Activated effector memory CD4-positive, alpha-beta T cell treated with anti-CD3 and anti-CD28 coated beads, Interleukin-2, amount 50 U/mL, for 16 hours (primary cell): ENCODE data around the gene TRIM72.
"Not testable (repeated sequence)": the region's sequence is repeated elsewhere in the genome, so short reads cannot be mapped to it uniquely, and the experiment has no call there.

Source experiments
- DNase-seq: peaks from one replicate; pipeline ENCODE4 v3.0.0-alpha.2; 2020

Gene TRIM72

DNA sequence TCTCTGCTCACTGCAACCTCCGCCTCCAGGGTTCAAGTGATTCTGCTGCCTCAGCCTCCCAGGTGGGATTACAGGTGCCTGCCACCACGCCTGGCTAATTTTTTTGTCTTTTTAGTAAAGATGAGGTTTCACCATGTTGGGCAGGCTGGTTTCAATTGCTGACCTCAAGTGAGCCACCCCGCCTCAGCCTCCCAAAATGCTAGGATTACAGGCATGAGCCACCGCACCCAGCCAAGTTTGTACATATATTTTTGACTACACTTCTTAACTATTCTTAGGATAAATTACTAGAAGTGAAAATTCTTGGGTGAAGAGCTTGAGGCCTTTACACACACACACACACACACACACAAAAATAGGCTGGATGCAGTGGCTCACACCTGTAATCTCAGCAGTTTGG lies 44.4 kb downstream of the TRIM72 start:
- no peak for DNase-seq

DNA sequence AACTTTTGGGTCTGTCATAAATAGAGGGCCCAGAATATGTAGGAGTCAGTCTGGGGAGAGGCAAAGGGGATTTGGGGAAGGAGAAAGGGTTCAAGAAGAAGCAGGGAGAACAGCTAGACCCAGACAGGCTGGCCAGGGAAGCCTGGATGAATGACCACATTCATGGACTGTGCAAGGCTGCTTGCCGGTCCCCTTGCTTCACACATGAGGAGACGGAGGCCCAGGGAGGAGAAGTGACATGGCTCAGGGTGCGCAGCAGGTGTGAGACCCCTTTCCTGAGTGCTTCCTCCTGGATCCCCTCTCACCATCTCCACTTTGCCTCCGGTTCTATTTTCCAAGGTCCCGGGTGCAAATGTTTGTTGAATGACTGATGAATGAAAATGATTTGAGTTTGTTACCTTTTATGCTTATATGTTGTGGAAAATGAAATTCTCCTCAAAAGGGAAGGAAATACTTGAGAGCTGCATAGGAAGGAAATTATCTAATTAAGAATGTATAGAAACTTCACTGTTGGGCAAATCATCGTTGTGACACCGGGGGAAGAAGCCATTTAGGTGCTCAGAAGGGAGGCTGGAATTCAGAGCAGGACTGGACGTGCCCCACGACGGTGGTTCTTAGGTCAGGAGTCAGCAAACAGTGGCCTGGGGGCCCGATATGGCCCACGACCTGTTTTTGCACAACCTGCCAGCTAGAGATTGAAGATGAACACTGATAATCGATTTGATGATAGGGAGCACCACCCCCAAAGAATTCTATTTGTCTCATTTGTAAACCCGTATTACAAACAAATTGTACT lies 46.4 kb downstream of the TRIM72 start:
- no peak for DNase-seq

DNA sequence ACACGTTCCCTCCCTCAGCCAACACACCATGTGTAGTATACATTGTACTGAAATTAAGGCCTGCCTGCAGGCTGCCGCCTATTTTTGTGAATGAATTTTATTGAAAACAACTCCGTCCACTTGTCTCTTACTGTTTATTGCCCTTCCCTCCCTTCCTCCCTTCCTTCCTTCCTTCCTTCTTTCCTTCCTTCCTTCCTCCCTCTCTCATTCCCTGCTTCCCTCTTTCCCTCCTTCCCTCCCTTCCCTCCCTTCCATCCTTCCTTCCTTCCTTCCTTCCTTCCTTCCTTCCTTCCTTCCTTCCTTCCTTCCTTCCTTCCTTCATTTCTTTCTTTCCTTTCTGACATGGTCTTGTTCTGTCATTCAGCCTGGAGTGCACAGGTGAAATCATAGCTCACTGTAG lies 48.2 kb downstream of the TRIM72 start:
- no peak for DNase-seq

DNA sequence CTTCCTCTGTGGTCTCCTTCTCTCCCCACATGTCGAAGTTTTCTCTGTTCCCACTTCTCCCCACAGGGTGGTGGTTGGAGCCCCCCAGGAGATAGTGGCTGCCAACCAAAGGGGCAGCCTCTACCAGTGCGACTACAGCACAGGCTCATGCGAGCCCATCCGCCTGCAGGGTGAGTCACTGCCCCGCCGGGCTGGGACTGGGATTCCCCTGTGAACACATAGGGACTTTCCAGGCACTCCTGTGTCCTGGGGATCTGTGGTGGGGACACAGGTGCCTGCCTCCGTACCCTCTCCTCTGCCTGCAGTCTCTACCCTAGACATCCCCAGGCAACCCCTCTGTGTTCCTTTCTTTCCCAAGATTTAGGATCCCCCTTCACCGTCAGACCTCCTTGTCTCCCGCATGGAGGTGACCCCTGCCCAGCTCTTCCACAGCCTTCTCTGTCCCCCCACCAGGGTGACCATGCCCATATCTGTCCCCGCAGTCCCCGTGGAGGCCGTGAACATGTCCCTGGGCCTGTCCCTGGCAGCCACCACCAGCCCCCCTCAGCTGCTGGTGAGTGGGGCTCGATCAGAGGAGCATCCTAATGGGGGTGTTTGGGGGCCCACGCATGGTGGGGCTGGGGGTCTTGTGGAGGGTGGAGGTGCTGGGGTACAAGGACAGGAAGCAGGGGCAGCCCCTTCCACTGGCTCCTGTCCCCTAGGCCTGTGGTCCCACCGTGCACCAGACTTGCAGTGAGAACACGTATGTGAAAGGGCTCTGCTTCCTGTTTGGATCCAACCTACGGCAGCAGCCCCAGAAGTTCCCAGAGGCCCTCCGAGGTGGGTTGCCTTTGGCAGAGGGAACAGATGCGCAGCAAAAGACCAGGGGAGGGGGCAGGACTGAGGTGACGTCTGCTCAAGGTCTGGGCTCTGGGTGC lies 51.7 kb downstream of the TRIM72 start:
- DNase-seq, result peak; percentile 90

DNA sequence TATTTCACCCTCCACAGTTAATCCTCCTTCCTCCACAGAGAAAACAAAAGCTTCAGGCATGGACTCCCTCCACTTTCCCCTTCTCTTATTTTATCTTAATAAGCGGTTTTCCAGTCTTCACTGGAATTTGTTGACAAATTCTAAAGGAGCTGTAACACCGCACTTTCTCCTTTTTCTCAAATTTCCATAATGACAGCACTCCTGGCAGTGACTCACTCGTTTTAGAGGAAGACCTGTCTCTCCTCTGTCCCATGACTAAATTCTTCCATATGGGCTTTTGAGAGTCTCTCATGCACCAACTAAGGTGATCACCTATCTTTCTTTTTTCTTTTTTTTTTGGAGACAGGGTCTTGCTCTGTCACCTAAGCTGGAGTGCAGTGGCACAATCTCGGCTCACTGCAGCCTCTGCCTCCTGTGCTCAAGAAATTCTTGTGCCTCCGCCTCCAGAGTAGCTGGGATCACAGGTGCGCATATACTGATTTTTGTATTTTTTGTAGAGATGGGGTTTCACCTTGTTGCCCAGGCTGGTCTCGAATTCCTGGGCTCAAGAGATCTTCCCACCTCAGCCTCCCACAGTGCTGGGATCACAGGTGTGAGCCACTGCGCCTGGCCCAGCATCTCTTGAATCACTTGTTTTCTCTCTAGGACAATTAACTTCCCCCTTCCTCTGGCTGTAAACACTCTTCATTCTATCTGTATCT lies 53.6 kb downstream of the TRIM72 start:
- DNase-seq, result no peak

DNA sequence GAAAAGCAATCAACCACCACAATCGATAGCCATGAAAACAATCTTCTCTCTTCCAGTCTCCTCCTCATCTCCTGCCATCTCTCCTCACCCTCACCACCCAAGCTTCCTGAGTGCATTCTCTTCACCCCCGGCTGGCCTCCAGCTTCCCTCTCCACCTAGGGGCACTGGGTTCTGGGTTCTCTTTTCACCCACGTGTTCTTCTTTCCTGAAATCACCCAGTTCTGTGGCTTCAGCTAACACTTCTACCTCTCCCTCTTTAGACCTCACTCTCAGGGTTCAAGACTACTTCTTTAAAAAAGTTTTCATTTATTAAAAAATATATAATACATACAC lies 54.1 kb downstream of the TRIM72 start:
- DNase-seq, result no peak

DNA sequence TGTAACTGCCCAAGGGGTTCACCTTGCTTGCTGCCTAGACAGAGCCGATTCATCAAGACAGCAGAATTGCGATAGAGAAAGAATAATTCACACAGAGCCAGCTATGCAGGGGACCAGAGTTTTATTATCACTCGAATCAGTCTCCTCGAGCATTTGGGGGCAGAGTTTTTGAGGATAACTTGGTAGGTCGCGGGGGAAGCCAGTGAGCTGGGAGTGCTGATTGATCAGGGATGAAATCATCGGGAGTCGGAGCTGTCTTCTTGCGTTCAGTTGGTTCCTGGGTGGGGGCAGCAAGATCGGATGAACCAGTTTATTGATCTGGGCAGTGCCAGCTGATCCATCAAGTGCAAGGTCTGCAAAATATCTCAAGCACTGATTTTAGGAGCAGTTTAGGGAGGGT lies 55.0 kb downstream of the TRIM72 start:
- DNase-seq, result no peak

DNA sequence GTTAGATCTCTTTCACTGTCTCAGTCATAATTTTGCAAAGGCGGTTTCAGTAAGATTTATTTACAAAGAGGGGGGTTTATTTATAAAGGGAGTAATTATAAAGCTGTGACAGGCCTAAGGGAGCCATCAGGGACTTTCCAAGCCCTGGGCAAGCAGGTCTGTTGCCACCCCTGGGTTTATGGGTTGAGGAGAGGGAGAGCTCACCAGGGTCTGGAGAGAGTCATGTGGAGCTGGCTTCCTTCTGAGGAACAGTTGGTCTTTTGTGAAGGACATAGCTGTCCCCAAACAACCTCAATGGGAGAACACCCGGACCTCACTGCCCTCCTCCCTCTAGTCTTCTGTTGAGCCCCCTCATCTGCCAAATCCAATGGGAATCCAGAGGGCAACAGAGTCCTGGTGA lies 55.6 kb downstream of the TRIM72 start:
- DNase-seq, result no peak

DNA sequence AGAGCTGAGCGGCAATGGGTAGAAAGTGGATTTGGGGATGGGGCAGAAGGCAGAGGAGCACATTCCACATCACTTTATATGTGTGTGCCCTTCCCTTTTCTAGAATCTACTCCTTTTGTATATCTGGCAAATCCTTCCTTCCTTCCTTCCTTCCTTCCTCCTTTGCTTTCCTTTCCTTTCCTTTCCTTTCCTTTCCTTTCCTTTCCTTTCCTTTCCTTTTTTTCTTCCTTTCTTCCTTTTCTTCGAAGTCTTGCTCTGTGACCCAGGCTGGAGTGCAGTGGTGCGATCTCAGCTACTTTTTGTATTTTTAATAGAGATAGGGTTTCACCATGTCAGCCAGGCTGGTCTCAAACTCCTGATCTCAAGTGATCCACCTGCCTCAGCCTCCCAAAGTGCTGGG lies 56.1 kb downstream of the TRIM72 start:
- DNase-seq, result not testable (repeated sequence)

DNA sequence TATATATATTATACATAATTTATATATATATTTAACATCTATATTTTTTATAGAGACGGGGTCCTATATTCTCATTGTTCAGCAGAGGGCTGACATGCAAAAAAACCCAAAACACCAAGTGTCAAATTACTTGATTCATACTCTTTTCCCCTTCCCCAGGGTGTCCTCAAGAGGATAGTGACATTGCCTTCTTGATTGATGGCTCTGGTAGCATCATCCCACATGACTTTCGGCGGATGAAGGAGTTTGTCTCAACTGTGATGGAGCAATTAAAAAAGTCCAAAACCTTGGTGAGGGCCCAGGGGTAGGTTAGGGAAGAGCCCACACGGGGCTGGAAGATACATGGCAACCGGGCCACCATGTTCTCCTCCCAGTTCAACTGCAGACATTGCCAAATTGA lies 56.9 kb downstream of the TRIM72 start:
- DNase-seq, result no peak

DNA sequence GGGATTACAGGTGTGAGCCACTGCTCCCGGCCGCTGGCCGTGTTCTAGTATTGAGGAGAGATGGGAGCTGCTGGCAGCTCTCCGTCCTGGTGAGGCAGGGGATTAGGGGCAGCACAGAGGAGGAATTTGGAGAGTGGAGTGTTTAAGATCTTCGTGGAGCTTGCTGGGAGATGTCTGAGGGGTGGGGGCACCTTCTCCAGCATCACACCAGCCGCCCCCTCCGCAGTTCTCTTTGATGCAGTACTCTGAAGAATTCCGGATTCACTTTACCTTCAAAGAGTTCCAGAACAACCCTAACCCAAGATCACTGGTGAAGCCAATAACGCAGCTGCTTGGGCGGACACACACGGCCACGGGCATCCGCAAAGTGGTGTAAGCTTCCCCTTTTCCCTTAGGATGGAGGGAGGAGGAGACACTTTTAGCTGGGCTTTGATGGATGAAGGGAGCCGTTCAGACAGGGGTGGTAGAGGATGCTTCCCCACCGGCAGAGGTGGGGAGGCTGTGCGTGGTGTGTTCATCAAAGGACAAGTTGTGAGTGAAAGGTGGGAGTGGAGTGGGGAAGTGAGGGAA lies 57.8 kb downstream of the TRIM72 start:
- no peak for DNase-seq

DNA sequence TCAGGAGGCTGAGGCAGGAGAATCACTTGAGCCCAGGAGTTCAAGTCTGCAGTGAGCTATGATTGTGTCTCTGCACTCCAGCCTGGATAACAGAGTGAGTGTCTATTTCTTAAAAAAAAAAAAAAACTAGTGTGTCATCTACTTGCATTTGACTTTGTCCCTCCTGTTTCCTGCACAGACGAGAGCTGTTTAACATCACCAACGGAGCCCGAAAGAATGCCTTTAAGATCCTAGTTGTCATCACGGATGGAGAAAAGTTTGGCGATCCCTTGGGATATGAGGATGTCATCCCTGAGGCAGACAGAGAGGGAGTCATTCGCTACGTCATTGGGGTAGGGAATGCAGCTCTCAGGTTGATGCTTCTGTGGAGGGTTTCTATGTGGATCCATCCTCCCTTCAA lies 59.3 kb downstream of the TRIM72 start:
- no peak for DNase-seq

DNA sequence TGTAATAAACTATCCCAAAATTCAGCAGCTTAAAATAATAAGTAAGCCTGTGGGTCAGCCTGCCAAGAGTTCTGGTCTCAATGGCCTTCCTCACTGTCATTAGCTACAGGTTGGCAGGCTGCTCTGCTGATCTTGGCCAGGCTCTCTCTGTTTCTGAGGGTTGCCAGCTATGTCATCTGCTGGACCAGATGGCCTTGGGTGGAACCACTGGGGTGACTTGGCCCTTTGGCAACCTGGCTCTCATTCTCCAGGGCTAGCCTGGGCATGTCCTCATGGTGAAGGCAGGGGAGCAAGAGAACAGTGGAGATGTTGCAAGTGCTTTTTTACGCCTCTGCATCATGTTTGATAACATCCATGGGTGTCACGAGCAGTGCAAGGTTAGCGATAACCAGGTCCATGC lies 59.8 kb downstream of the TRIM72 start:
- no peak for DNase-seq

DNA sequence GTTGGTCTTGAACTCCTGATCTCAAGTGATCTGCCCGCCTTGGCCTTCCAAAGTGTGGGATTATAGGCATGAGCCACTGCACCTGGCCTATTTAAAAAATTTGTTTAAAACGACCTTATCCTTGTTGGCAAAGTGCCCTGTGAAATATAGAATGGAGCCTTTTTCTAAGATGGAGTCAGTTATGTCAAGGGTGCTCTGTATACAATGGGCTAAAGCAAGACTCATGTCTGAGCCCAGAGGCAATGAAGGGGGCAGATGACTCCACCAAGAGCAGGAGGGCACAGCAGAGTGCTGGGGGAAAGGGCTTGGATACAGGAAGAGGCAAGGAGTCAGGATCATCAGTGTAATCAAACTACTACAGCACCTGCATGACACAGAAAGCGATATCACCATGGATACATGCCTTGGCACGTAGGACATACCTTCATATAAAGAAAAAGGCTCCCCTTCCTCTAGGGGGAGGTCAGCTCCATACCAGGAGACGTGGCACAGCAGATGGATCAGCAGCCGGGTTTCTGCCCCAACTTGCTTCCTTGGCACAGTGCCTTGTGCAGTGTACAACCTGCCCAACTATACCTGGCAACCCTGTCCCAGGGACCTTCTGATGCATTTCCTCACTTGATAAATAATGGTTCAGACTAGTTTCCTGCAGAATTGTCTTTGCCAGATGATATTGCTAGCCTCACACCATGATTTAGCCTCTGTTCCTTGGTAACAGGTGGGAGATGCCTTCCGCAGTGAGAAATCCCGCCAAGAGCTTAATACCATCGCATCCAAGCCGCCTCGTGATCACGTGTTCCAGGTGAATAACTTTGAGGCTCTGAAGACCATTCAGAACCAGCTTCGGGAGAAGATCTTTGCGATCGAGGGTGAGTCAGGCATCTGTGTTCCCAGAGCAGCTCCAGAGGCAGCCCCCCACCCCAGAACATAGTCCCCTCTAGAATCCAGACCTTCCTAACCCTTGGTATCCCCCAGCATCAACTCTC lies 61.2 kb downstream of the TRIM72 start:
- no peak for DNase-seq

DNA sequence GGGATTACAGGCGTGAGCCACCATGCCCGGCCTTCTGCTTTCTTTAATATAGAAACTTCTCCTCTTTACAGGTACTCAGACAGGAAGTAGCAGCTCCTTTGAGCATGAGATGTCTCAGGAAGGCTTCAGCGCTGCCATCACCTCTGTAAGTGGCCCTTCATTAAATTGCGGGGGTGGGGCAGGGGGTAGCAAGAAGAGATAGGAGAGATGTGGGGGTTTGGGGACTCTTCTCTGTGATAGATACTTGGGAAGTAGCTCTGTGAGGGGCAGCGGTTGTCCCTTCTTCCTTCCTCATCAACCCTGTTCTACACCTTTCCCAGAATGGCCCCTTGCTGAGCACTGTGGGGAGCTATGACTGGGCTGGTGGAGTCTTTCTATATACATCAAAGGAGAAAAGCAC lies 62.7 kb downstream of the TRIM72 start:
- DNase-seq, result no peak

DNA sequence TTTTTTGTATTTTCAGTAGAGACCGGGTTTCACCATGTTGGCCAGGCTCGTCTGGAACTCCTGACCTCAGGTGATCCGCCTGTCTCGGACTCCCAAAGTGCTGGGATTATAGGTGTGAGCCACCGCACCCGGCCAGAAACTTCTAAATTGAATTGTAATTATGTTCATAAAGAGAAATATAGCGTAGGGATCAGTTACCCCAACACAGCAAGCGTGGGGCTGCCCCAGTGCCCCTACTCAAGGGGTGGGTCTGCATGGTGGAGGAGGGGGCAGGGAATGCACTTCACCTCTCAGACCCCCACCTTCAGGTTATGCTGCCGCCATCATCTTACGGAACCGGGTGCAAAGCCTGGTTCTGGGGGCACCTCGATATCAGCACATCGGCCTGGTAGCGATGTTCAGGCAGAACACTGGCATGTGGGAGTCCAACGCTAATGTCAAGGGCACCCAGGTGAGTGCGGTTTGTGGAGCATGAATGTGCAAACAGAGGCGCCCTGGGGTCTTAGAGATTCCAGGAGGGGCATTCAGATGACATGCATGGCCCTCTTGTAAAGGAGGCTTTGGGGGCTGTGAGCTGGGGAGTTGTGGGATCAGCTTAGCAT lies 63.8 kb downstream of the TRIM72 start:
- DNase-seq, result no peak

DNA sequence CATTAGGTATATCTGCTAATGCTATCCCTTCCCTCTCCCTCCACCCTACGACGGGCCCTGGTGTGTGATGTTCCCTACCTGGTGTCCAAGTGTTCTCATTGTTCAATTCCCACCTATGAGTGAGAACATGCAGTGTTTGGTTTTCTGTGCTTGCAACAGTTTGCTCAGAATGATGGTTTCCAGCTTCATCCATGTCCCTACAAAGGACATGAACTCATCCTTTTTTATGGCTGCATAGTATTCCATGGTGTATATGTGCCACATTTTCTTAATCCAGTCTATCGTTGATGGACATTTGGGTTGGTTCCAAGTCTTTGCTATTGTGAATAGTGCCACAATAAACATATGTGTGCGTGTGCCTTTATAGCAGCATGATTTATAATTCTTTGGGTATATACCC lies 64.9 kb downstream of the TRIM72 start:
- DNase-seq, result not testable (repeated sequence)
